Measurements from ENCODE around the gene EGFLAM.
A peak's percentile ranks its signal among the peaks of the same experiment; 100 is the strongest.

EGFLAM gene

DNA sequence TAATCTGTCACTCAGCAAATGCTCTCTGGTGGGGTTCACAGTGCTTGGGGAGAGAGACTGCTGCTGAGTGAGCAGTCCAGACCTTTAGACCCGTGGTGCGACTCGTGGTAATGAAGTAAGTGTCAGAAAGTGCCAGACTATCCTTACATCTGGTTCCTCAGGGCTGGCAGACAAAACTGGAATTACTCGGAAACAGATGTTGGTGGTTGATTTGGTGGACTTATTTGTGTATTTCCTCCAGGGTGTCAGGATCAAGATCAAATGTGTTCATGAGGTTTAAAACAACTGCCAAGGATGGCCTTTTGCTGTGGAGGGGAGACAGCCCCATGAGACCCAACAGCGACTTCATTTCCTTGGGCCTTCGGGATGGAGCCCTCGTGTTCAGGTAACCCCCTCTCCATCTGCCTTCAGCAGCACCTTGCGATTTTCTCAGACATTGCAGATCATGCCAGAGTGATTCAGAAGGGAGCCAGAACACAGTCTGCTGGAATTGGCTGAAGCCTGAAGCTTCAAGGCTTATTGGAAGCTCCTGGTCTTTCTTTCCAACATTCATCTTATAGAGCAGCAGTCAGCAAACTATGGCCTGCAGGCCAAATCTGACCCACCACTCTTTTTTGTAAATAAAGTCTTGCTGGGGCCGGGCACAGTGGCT lies 192.8 kb downstream of the EGFLAM start:
- no peak for DNase-seq

DNA sequence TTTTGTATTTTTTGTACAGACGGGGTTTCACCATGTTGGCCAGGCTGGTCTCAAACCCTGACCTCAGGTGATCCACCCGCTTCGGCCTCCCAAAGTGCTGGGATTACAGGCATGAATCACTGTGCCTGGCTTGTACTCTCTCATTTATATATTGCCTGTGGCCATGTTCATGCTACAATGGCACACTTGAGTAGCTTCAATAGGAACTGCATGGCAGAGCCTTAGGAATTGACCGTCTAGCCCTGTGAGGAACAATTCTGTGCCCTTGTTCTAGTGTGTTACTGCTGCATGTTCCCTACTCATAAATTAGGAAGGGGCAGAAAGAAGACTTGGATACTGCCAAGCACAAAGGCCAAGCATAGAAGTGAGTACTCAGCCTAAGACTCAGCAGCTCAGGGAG lies 193.8 kb downstream of the EGFLAM start:
- no peak for DNase-seq

DNA sequence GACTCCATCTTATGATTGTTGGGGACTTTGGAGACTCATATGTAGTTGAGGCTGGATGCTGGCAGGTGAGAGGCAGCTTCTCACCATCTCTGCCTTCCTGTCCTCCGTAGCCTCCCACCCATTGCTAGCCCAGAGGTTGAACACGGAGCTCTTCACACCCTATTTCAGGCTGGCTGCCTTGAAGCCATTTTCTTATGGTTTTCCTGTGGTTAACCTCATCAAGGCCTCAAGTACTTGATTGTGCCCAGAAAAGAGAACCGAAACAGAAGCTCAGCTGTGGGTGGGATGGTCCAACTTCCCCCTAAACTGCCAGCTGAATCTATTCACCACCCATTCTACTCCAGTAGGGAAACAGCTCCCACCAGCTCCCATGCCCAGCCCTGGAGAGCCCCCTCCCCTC lies 195.1 kb downstream of the EGFLAM start:
- DNase-seq, result peak; percentile 29

DNA sequence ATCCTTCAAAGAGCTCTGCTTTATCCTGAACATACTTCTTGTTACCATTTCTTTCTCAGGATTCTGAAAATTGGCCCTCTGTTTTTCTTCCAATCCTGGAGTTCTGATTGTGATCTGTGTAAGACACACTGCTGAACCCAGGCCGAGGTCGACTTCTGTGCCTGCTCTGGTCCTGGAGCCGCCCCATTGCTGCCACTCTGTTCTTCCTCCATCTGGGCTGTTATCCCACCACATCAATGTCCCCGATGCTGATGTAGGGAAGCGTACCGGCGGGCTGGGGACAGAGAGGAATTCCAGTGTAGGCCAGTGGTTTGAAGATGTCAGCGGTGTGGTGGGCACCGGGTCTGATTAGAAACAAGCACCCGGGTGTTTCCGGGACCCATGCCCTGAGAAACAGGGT lies 195.6 kb downstream of the EGFLAM start:
- DNase-seq, result no peak

DNA sequence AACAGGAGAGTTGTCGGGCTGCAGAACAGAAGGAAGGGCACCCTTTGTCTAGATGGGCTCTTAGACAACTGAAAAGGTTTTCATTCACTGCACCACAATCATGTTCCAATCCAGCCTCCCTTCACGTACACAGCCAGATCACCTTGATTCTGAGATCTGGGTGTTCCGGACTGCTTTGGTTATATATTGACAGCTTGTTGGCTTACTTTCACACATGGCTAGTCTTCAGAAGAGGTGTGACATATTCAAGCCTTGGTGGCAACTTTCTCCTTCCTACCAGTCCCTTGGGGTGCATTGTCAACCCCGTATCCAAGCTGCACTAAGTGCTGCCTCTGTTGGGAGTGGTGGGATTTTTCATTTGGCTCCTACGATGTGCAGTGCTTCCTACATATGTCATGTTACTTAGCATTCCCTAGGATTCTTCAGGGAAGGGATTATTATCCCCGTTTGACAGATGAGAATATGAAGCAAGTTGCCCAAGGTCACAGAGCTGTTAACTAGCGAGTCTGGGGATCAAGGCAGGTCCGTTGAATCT lies 197.5 kb downstream of the EGFLAM start:
- DNase-seq, result no peak

DNA sequence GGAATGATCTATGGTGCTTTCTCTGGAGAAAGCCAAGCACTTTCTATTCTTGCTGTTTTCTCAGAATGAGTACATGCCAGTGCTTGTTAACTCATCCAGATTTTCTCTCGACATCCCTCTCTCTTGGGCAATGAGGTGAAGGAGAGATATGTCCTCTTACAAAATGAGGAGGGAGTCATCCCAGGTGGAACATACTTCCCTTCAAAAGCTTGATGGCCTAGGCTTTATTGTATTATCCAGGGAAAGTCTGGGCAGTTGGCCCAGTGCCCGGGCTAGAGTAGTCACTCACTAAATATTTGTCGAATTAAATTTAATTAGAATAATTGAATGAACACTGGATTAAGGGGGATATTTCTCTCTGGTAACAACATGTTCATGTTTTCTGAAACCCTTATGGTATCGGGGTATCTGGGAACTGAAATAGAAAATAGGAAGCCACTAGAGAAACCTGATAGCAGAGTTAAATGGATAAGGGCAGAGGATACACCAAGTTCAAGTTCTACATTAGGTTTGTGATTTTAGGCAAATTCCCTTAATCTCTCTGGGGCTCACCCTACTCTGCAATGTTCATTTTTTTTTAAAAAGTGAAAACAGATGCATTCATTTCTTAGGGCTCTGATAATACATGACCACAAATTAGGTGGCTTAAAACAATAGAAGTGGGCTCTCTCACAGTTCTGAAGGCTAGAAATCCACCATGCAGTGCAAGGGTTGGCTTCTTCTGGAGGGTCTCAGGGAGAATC lies 198.5 kb downstream of the EGFLAM start:
- no peak for DNase-seq

DNA sequence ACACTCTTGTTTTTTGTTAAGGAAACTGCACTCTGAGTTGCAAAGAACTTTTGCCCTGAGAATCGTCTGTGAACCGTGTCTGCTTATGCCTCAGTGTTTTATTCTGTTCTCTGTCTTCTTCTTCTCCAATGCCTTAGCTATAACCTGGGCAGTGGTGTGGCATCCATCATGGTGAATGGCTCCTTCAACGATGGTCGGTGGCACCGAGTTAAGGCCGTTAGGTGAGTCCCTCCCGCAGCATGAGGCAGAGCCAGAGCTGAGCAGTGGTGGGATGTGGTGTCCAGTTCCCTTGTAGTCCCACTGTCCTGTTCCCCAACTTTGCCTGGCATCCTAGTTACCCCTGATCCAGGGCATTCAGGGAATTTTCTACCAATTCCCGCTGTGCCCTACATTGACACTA lies 199.8 kb downstream of the EGFLAM start:
- DNase-seq, result no peak

DNA sequence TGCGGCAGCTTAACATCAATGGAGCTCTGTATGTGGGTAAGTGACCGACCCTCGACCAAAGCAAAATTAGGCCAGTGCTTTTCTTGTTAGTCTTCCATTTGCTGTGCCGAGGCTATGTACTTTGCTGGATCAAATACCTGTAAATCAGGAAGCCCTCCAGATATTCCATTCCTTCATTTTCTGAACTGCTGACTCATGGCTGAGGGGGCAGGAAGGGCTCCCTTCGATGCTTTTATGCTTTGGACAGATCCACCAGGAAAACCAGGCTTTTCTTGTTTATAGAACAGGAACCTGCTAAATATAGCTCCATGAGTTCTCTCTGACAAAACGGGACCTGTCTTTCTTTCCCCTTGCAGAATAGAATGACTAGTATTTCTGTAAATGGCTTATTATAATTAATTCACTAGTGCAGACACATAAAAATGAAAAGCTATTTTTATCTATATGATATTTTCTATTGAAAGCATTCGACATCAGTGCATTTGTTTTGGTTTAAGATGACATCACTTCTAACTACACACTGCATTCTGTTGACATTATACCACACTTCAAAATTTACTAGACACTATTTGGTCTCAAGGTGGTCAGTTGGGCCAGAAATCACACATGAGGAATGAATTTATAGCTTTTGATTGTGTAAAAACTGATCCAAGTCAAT lies 204.7 kb downstream of the EGFLAM start:
- no peak for DNase-seq

DNA sequence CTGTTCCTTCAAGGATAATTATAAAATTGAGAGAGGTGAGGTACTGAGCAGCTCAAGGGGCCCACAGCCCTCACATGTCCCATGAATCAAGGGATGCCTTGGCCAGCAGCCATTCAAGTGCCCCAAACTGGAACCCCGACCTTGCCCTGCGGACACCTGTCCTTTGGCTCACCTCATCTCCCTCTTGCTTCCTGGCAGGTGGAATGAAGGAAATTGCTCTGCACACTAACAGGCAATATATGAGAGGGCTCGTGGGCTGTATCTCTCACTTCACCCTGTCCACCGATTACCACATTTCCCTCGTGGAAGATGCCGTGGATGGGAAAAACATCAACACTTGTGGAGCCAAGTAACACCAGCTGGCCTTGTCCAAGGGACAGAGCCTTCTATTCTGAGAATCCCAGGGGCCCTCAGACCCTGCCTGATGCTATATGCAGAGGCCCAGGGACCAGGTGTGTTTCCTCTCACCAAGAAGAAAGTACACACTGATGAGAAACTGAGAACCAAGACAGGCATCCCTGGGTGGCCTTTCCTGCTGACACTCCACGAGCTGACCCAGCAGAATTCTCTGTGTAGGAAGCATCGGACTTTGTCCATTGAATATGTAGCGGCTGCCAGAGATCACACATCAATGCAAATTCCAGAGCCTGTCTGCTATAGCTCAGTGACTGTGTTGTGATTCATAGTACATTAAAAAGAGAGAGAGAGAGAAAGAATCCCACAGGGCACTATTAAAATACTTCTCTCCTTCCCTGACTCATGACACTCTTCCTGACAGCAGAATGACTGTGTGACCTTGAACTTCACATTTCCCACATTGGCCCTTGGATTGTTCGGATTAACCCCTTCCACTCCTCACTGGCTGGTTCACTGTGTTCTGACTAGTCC lies 205.5 kb downstream of the EGFLAM start:
- no peak for DNase-seq

DNA sequence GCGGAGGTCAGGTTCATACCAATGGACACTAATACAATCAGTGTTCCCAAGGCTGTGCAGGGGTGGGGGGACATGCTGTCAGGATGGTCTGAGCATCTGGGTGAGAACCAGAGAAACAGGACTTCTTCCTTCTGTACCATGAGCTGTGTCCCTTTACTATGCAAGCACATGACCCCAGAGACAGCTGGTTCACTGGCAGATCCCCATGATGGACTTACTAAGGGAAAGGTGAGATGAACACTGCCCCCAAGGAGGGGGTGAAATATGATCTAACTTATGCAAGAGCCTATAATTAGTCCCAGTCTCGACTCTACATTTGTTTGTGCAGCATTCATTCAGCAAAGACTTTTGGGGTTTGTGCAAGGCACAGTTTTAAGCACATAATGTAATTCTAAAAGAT lies 206.7 kb downstream of the EGFLAM start:
- no peak for DNase-seq

DNA sequence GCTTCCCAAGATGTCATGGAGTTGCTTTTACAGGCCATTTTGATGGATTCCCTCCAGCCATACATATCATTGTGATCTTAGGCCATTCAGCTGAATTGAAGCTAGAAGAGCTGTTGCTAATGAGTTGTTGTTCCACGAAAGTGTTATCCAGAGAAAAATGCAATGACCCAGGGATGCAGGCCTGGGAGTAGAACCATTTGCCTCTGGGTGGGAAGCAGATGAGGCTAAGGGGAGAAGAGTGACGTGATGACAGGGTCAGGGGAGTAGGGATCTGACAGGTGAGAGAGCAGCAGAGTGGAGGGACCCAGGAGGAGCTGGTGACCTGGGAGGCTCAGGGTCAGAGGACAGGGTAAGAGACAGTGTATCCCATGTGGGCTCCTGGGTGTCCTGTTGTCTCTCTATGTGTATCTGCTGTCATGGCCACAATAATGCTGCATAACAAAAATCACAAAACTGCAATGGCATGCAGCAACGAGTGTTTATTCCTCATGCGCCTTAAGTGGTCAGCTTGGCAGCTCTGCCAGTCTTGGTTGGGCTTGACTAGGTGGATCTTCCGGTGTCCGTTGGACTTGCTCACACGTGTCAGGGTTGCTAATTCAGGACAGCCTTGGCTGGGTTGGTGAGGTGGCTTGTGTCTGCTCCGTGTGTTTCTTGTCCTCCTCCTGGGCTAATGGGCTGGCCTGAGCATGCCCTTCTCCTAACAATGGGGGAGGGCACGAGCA lies 207.5 kb downstream of the EGFLAM start:
- DNase-seq, result no peak

DNA sequence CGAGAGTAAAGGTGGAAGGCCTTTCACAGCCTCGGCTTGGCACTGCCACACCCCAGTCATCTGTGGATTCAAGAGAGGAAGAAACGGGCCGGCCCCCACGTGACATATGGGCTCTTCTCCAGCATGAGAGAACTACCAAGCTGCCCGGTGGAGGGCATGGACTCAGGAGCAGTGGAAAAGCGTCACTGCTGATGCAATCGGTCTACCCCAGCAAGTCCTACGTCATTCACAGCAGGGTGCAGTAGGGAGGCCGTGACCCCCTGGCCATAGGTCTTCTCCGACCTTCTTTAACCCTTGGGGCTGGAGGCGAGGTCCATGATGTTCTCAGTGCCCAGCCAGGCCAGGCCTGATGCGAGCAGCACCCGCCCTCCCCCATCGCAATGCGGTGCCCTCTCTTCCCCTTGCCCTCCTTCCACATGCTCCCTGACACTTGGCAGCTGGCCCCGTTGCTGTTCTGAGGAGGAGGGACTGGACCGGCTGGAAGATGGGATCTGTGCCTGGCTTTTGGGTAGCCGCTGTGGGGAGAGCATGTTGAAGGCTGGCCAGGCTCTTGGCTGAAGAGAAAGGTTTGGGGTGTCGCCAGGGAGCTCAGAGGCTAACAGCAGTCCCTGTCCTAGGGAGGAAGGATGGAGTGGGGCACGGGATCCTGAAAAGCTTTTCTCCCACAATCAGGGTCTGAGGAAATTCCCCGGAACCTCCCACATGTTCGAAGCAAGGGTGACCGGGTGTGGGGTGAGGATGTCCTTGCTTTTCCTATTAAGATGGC lies 208.2 kb downstream of the EGFLAM start:
- no peak for DNase-seq

DNA sequence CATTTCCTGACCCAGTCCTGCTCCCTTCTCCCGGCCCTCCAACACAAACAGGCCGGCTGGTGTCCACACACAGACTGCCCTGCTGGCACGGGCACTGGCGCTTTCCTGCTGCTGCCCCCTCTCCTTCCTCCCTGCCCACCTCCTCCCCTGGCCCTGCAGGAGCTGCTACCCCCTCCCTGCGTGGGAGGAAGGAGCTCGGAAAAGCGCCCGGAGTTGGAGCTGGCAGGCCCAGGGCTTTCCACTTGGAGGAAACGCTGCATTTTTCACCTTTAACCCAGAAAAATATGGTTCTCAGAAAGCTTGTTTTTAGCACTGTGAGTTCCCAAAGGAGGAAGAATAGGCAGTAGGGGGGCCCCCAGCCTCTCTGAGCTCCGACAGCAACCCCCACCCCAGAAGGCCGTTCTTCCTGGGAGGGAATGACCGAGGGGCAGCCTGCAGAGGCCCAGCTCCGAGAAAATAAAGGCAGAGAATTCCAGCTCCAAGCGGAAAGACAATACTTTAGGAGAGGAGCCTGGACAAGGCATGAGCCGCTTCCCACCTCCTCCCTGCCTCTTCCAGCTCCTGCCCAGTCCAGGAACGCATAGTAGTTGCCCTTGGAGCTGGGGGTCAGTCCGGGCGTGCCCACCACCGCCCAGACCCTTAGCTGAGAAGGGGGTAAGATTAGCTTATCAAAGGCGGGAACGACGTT lies 209.1 kb downstream of the EGFLAM start:
- DNase-seq, result no peak

DNA sequence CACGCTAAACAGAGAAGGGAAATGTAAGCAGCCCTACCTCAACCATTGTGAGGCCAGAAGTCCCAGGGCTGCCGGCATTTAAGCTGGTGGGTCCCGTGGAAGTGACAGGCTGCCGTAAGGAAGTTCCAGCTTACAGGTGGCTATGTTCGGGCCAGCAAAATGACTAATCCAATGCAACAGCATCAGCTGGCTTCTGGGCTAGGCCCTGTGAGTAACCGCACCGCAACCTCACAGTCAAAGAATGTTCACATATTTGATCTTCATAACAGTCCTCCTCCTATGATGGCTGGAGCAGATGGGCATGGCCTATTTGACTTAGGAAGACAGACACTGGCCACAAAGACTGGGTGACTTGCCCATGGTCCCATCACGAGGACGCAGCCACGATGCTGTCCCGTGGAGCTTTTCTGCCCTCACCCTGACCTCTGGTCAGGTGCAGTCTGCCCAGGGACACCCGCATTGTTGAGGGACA lies 209.9 kb downstream of the EGFLAM start:
- DNase-seq, result no peak

DNA sequence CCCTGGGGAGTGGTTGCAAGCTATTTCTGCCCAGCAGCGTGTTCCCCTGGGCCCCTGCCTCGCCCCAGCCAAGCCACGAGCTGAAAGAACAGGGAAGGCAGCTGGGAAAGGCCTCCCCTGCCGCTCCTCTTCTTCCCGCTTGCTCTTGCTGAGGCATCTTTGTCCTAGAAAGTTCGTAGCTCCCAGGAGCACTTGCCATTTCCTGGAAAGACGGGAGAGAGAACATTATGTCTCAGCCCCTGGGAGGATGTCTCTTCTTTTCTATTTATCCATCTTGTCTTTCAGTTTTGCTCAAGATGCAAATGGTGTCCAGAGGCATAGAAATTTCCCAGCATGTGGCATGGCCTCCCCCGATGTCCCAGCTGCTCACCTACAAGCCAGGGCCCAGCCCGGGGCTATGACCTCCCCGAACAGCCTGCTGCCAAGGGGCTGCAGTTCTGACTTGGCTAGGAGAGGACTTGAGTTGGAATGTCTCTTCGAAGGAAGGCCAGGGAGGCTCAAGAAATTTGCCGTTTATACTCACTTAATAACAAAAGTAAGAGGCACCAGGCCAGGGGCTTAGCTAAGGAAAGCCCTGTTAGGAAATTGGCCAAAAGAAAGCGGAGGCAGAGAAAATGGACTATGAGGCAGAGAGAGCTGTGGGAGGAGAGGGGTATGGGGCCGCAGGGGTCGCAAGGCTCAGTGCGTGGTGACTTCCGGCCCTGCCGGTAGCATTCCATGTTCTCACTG lies 210.8 kb downstream of the EGFLAM start:
- no peak for DNase-seq

DNA sequence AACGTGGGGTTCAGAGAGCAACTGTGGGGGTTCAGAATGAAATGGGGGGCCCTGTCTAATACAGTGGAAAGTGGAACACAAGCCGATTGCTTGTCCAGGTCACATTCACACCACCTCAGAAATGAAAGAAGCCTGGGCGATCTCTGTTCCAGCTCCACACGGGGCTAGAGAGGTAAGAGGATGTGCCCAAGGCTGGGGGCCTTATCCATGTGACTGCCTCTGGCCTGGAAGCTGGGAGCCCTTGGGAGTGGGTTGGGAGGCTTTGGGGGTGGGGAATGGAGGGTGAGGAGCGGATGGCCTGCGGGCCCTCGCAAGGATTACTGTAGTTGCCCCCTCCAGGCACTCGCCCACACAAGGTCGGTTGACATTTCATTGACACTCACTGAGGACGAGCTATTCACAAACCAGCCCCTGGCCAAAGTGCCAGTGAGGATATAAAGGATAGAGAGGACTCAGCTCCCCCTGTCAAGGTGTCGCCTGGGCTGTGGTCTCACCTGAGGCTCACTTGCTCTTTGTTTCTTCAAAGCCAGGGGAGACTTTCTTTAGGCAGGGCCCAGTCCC lies 211.4 kb downstream of the EGFLAM start:
- no peak for DNase-seq

DNA sequence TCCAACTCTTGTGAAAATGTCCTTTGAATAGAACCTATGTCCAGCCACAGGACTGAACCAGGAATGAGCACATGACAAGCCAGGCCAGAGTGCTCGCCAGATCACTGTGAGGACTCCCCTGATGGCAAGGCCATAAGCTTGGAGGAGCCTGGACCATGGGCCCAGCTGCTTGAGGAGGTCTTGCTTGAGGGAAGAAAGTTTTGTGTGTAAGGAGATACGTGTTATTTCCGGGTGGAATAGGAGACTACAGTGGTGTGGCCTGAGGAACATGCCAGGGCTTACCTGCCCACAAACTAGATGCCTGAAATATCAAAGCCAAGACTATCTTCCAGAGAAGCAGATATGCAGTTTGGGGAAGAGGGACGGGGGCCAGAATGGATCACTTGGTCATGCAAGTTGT lies 213.3 kb downstream of the EGFLAM start:
- DNase-seq, result no peak

DNA sequence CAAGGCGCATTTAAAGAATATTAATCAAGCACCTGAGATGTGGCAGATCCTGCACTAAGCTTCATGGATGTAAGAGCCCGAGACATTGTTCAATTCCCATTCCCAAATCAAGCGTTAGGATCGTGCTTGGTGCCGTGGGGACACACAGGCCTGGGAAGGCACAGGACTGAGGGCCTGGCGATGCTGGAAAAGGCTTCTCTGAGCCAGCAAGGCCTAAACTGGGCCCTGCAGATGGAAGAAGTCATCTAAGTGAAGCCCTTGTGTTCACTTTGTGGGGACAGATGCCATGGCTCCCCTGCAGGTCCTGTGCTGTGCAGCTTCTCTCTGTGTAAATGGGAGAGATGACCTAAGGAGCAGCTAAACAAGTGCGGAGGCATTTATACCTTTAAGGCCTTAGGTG lies 214.2 kb downstream of the EGFLAM start:
- no peak for DNase-seq

DNA sequence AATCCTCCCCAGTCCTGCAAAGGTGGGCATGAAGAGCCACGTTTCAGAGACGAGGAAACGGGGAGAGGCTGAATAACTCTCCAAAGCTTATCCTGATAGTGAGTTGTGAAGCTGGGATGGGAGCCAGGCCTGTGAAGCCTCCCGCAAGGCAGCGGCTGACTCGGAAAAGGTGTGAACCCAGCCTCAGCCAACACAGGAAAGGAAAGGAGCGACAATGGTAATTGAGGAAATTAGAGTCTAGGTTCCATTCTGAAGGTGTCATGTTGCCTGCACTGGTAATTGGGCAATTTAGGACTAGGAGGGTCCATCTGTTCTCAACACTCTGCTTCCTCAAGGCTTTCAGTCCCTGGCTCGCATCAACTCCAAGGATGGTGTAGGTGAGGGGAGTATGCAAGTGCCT lies 214.6 kb downstream of the EGFLAM start:
- DNase-seq, result no peak

DNA sequence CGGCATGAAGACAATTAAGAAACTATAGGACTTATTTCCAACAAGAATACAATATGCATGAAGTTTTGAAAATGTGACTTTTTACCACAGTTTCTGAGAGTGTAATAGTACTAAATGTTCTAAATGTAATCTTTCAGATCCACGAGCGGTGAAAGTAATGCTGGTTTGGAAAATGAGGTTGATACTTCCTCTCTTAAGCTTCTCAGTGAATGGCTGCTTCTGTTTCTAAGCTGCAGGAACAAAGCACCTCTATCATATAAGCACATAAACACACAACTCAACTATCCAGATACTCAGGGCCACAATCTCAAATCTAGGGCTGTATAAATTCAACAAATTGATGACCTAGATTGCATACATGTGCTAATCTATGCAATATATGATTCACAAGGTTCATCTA lies 219.8 kb downstream of the EGFLAM start:
- no peak for DNase-seq

Data from activated naive CD4-positive, alpha-beta T cell treated with Interleukin-2 at 50 U/mL for 16 hours (primary cell).